LNCAP (cell line): ENCODE data around the gene SLC25A26.

Experiments used
- TF ChIP-seq, protein P1 (sequence below): fragments of 450-650 bp; IDR thresholded peaks from 2 replicates; pipeline ENCODE4 v1.5.1; 2017; ENCODE audit warnings: mild to moderate bottlenecking

Gene SLC25A26

DNA sequence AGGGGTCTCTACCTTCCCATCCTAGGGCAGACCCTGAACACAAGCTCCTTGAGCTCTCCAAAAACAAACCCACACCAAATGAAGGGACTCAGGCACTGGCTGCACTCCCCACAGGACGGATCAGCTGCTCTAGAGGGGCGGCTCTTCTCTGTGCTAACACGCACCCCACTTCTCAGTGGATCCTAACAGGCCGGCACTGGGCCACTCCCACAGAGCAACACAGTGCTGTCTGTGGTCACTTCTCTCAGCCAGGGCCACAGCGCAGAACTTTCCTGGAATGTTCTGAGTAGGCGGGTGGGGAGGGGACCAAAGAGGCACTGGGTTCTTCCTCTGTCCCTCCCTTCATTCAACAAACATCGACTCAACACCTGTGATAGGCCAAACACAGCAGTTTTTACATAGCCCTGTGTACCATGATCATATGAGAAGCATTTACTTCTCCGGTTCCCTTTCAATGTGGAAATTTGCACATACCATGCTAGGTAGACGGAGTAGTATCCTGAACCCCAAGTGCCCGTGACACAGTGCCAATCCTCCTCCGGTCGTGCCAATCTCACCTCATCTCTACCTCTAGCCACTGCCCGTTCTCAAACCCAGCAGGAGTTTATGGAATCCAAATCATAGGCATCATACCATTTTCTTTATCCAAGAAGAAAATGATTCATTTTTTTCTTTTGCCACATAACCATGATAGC lies 181.9 kb downstream of the SLC25A26 start:
- TF ChIP-seq, protein P1, sequence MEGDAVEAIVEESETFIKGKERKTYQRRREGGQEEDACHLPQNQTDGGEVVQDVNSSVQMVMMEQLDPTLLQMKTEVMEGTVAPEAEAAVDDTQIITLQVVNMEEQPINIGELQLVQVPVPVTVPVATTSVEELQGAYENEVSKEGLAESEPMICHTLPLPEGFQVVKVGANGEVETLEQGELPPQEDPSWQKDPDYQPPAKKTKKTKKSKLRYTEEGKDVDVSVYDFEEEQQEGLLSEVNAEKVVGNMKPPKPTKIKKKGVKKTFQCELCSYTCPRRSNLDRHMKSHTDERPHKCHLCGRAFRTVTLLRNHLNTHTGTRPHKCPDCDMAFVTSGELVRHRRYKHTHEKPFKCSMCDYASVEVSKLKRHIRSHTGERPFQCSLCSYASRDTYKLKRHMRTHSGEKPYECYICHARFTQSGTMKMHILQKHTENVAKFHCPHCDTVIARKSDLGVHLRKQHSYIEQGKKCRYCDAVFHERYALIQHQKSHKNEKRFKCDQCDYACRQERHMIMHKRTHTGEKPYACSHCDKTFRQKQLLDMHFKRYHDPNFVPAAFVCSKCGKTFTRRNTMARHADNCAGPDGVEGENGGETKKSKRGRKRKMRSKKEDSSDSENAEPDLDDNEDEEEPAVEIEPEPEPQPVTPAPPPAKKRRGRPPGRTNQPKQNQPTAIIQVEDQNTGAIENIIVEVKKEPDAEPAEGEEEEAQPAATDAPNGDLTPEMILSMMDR = no peak

DNA sequence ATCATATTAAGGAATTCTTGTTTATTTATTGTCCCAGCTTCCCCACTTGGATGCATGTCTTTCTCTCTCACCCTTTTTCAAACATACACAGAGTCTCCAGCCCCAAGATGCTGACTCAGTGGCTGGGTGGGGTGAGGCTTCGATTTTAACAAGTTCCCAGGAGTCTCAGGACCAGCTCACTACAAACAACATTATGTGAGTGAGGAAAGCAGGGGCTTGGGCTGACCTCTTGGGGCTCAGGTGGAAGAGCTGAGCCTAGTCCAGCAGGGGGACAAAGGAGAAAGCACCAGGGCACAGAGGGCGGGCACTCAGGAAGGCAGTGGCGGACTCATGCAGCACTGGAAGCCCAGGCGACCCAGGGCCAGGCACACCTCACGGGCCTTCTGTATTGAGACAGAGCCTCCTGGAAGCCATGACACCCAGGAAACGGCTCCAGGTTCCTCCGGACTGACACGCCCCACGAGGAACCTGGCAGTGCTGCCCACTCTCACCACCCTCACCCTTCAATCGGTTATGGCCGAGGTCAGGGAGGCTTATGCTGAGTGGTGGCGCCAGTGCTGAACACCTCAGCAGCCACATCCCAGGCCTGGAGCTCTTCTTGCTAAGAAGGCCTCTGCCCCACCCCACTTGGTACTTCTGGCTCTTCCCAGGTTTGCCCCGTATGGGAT lies 182.7 kb downstream of the SLC25A26 start:
- TF ChIP-seq, protein P1 = no peak

DNA sequence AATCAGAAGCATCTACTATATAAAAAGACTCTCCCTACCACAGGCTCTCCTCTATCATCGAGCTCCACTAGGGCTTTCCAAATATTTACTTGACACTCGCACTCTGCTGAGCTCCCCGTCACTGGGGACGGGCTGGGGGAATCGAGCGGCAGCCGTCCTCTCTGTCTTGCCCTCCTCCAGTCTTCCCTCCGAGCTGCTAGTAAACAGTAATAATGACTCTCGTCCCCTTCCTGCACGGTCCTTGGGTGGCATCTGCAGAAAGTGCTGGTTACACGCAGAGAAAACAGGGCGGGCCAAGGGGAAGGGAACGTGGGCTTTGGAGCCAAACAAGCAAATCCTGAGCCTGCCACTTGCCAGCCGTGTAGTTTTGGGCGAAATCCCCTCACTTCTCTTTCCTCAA lies 183.4 kb downstream of the SLC25A26 start:
- TF ChIP-seq, protein P1 = no peak

DNA sequence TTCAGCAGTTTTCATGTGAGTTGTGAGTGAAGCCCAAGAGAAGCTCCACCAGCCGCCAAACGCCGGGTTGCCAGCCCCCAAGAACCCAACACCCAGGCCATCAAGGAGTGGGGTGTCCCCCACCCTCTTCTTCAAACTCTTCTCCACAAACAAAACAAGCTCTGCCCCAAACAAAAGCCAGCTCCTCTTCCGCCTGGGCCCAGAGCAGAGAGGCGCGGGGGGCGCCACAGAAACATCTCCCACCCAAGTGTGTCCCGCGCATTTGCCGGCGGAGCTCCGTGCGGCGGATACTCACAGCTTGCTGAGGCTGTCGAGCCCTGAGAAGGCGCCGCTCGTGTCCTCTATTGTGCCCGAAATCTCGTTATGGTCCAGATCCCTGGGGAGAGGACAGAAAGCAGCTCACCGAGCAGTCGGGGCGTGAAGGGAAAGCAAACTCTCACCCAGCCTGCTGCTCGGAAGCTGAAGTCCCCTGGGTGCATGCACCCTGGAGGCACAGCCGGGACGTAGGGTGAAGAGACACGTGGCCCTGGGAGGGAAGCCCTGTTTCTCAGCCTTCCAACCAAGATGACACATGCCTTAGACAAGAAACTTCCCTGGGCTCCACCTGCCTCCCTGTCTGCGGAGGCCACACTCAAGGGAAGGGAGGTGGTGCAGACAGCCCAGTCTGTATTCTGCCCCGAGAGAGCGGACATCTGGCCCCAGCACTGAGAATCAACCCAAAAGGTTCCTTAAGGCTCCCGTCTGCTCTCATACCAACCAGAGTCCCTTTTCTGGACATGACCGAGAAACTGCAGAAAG lies 184.3 kb downstream of the SLC25A26 start:
- TF ChIP-seq, protein P1 = no peak

DNA sequence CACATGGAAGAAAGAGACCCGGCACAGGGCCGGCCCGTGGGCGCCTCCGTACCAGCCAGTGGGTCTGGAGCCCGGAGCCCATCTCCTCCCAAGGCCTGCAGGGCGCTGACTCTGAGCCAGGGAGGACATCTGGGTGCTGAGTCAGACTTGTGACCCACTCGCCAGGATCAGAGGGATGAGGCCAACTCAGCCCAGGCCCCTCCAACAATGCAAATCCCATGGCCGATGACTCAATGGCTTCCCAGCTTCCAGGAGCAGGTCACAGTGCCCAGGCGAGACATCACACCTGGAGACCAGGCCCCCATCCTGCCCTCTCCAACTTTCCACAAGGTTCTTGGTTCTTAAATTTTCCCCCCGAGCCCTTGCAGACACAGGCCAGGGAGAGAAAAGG lies 184.9 kb downstream of the SLC25A26 start:
- TF ChIP-seq, protein P1 = no peak

DNA sequence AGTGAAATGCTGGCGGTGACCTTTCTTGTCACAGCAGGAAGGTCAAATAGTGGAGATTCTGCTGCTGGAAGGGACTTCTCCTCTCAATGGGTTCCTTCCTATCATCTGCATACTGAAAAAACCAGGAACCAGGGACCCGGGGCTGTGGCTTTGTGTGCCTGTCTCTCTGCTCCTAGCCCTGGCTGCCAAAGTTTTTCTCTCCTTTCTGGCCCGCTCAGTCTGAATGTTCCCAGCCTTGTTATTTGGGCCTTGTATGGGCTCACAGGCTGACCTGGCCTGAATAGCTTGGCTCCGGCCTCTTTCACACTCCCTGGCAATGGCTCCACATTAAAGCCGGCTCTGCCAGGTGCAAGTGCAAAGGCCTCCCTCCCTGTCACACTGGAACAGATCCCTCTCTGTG lies 185.4 kb downstream of the SLC25A26 start:
- TF ChIP-seq, protein P1 = no peak

DNA sequence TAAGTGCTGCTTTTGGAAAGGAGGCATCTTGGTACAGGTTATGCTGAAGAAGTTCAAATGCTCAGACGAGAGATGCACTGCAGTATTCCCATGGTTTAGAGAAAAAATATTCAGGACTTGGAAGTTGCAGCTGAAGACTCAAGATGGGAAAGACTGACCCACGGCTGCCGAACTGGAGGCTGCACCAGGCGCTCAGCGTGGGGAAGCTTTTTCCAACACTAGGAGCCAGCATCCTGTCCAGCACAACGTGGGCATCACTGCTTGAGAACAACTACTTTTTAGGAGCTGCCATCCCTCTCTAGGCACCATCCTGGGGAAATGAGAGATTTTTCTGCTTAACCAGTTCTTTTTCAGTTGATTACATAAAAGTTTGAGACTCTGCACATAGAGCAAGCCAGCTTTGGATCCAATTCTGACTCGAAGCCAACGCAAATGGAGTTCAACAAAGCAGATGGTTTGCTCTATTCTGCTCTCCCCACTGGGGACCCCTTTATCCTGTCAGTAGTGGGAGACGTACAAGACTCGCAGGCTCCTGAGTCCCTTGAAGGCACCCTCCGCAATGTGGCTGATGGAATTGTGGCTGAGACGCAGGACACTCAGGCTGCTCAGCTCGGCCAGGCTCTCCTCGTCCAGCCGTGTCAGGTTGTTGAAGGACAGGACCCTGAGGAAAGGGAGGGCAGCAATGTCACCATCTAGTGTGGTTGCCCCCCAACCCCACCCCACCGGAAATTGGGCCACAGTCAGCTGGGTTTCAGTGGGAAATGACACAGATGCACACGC lies 186.2 kb downstream of the SLC25A26 start:
- TF ChIP-seq, protein P1 = no peak
